A549 (cell line): Measurements from ENCODE around the gene ADAMTS4. TPM values are rescaled to one million over a fixed set of nuclear protein-coding genes. Genes with fewer than 3 reads are reported as not detected.

Source experiments
- ATAC-seq, 2 experiments: fragments of 200-7000 bp in 1 of 2; fragments of >200 bp in 1 of 2; cut with Nextera tagmentation in 1 of 2; cut with Tn5 transposase in 1 of 2; 3 replicates each; pipeline versions ENCODE4 v1.8.0 to v1.9.1; 2018 to 2020; ENCODE audit warnings: mild to moderate bottlenecking in 1 of 2, moderate library complexity in 1 of 2
- CTCF ChIA-PET: fragments of 300-600 bp; sonication (Branson Sonifier 250); formaldehyde crosslinking; extraction: SDS; loops from one replicate; lab custom pipeline; 2021; ENCODE audit warnings: antibody characterized with exemption, inconsistent platforms; lab: Yijun Ruan, JAX
- POLR2A ChIA-PET: fragments of 350-600 bp; formaldehyde crosslinking; extraction: SDS; loops from one replicate; lab custom pipeline; 2021; ENCODE audit warnings: antibody characterized with exemption, inconsistent platforms; lab: Yijun Ruan, JAX
- DNase-seq, 2 experiments: peaks; one replicate each; pipeline versions ENCODE4 v3.0.0 to v3.0.0-alpha.2; 2011 to 2016; ENCODE audit warnings: low read depth in 1 of 2, low spot score in 1 of 2
- FAIRE-seq: peaks from 2 replicates; lab custom pipeline; 2011; peaks lifted over from hg19 to GRCh38; lab: Jason Lieb, UNC
- H3K27ac ChIP-seq, 2 experiments: fragments of >200 bp; sonication (Bioruptor Twin); formaldehyde crosslinking; 3 replicates each; pipeline ENCODE4 v1.5.1; 2016 to 2017
- H3K4me1 ChIP-seq: fragments of >200 bp; sonication (Bioruptor Twin); formaldehyde crosslinking; 3 replicates; pipeline ENCODE4 v1.6.1; 2016
- H3K4me2 ChIP-seq: fragments of >200 bp; sonication (Bioruptor Twin); formaldehyde crosslinking; 3 replicates; pipeline ENCODE4 v1.6.1; 2016
- H3K4me3 ChIP-seq: fragments of >200 bp; sonication (Bioruptor Twin); formaldehyde crosslinking; 3 replicates; pipeline ENCODE4 v1.5.1; 2016
- H3K9me3 ChIP-seq: fragments of >200 bp; sonication (Bioruptor Twin); formaldehyde crosslinking; 3 replicates; pipeline ENCODE4 v1.6.1; 2016
- ATOH8 ChIP-seq: fragments of 250-450 bp; sonication (Bioruptor Pico); IDR thresholded peaks from 2 replicates; pipeline ENCODE4 v1.5.0; 2020; ENCODE audit warnings: low read depth, mild to moderate bottlenecking, moderate library complexity
- BCL3 ChIP-seq: fragments of >200 bp; sonication (Bioruptor Twin); formaldehyde crosslinking; IDR thresholded peaks from 3 replicates; pipeline ENCODE4 v1.6.1; 2016
- BHLHE40 ChIP-seq: IDR thresholded peaks from 2 replicates; pipeline ENCODE4 v1.6.1; 2012; ENCODE audit warnings: low read depth, low read length, inconsistent platforms
- CHD4 ChIP-seq: fragments of 200-600 bp; sonication (generic); IDR thresholded peaks from 2 replicates; pipeline ENCODE4 v1.6.1; 2016; ENCODE audit warnings: antibody characterized with exemption, mild to moderate bottlenecking, borderline replicate concordance
- CTCF ChIP-seq: fragments of >200 bp; sonication (Bioruptor Twin); formaldehyde crosslinking; IDR thresholded peaks from 3 replicates; pipeline ENCODE4 v1.5.1; 2016
- EHMT2 ChIP-seq: fragments of 200-600 bp; sonication (generic); IDR thresholded peaks from 2 replicates; pipeline ENCODE4 v1.6.1; 2016; ENCODE audit warnings: antibody characterized with exemption, low read depth, mild to moderate bottlenecking, moderate library complexity
- EP300 ChIP-seq, 2 experiments: fragments of >200 bp; sonication (Bioruptor Twin); formaldehyde crosslinking; IDR thresholded peaks; 2 replicates in 1 of 2; 3 replicates in 1 of 2; pipeline ENCODE4 v1.6.1; 2016 to 2017
- ESRRA ChIP-seq: fragments of 150-350 bp; IDR thresholded peaks from 2 replicates; pipeline ENCODE4 v1.6.1; 2014; ENCODE audit warnings: mild to moderate bottlenecking, low read length, borderline replicate concordance
- GATA3 ChIP-seq: IDR thresholded peaks from 2 replicates; pipeline ENCODE4 v1.6.1; 2012; ENCODE audit warnings: borderline replicate concordance
- HES2 ChIP-seq: fragments of >200 bp; sonication (Bioruptor Twin); formaldehyde crosslinking; IDR thresholded peaks from 2 replicates; pipeline ENCODE4 v1.6.1; 2016
- HEYL ChIP-seq: fragments of 250-450 bp; sonication (Bioruptor Pico); IDR thresholded peaks from 2 replicates; pipeline ENCODE4 v1.8.0; 2021; ENCODE audit warnings: mild to moderate bottlenecking, moderate library complexity
- HOXA7 ChIP-seq: fragments of 250-450 bp; sonication (Bioruptor Pico); IDR thresholded peaks from 2 replicates; pipeline ENCODE4 v1.5.0; 2020; ENCODE audit warnings: mild to moderate bottlenecking, moderate library complexity
- HOXB13 ChIP-seq: fragments of 250-450 bp; sonication (Bioruptor Pico); IDR thresholded peaks from 2 replicates; pipeline ENCODE4 v1.5.0; 2020; ENCODE audit warnings: low read depth, mild to moderate bottlenecking, moderate library complexity
- HOXB5 ChIP-seq: fragments of 250-450 bp; sonication (Bioruptor Pico); IDR thresholded peaks from 2 replicates; pipeline ENCODE4 v1.5.0; 2020; ENCODE audit warnings: mild to moderate bottlenecking, moderate library complexity
- JUN ChIP-seq, 2 experiments: fragments of >200 bp; sonication (Bioruptor Twin); formaldehyde crosslinking; IDR thresholded peaks; 2 replicates in 1 of 2; 3 replicates in 1 of 2; pipeline ENCODE4 v1.6.1; 2016 to 2017
- MAX ChIP-seq: IDR thresholded peaks from 2 replicates; pipeline ENCODE4 v1.6.1; 2012
- NPAS2 ChIP-seq: fragments of 250-450 bp; sonication (Bioruptor Pico); IDR thresholded peaks from 2 replicates; pipeline ENCODE4 v1.8.0; 2022; ENCODE audit warnings: mild to moderate bottlenecking, moderate library complexity, borderline replicate concordance
- POLR2A ChIP-seq: IDR thresholded peaks from 2 replicates; pipeline ENCODE4 v1.6.1; 2012; ENCODE audit warnings: mild to moderate bottlenecking, low read length
- RAD21 ChIP-seq, 2 experiments: fragments of >200 bp in 1 of 2; sonication (Bioruptor Twin) in 1 of 2; formaldehyde crosslinking in 1 of 2; IDR thresholded peaks in 1 of 2; conservative IDR thresholded peaks in 1 of 2; 2 replicates in 1 of 2; 3 replicates in 1 of 2; pipeline ENCODE4 v1.6.1; 2012 to 2018; ENCODE audit warnings: inconsistent platforms in 1 of 2
- RARB ChIP-seq: fragments of 250-450 bp; sonication (Bioruptor Pico); IDR thresholded peaks from 2 replicates; pipeline ENCODE4 v1.8.0; 2021; ENCODE audit warnings: mild to moderate bottlenecking, moderate library complexity
- RFX5 ChIP-seq: fragments of 450-650 bp; IDR thresholded peaks from 2 replicates; pipeline ENCODE4 v1.7.1; 2014; ENCODE audit warnings: antibody characterized with exemption, mild to moderate bottlenecking, moderate library complexity
- SMC3 ChIP-seq: fragments of >200 bp; sonication (Bioruptor Twin); formaldehyde crosslinking; IDR thresholded peaks from 3 replicates; pipeline ENCODE4 v1.6.1; 2018; ENCODE audit warnings: inconsistent platforms
- TFCP2L1 ChIP-seq: fragments of 250-450 bp; sonication (Bioruptor Pico); IDR thresholded peaks from 2 replicates; pipeline ENCODE4 v1.5.0; 2021; ENCODE audit warnings: mild to moderate bottlenecking
- ZC3H11A ChIP-seq: fragments of 450-650 bp; IDR thresholded peaks from 2 replicates; pipeline ENCODE4 v1.6.1; 2014; ENCODE audit warnings: antibody characterized with exemption, mild to moderate bottlenecking
- ZFP36 ChIP-seq: fragments of 450-650 bp; IDR thresholded peaks from 2 replicates; pipeline ENCODE4 v1.6.1; 2014; ENCODE audit warnings: borderline replicate concordance; ENCODE audit not compliant: partially characterized antibody
- ZNF302 ChIP-seq: fragments of 250-450 bp; sonication (Bioruptor Pico); IDR thresholded peaks from 2 replicates; pipeline ENCODE4 v1.9.0; 2021; ENCODE audit warnings: inconsistent platforms, mild to moderate bottlenecking, moderate library complexity
- WGBS: methylation state at CpG from one replicate; pipeline ENCODE4 v1.1.6; 2017; ENCODE audit errors: missing lambda C conversion rate; 5-methylcytosine and 5-hydroxymethylcytosine counted together
- polyA plus RNA-seq, 4 experiments: library from polyadenylated mRNA; depleted of rRNA in 3 of 4; stranded (reverse); fragments of >200 nt; fragmentation: RNase III in 1 of 4; extraction: RNeasy Plus Mini Kit Qiagen cat#74134 plus additional on column Dnase treatment in 1 of 4; gene quantifications; 2 replicates in 3 of 4; 3 replicates in 1 of 4; pipeline ENCODE4 v1.2.3, GENCODE V29; 2011 to 2017

ADAMTS4 gene
- polyA plus RNA-seq, 2 of the 4 experiments (the other 2 are of a cell fraction) = not detected

GRCh38 chr1:161180639-161181038 is 18.2 kb downstream of the ADAMTS4 start:
- no peak overlapping the region for H3K4me3 ChIP-seq
- no peak overlapping the region for H3K27ac ChIP-seq
- CTCF ChIA-PET = interaction anchor here (0.6 to 5.5 kb wide), 10 partner anchors 10 to 346 kb away, joined by 3 to 49 read pairs (median 4); partner anchors contain the start of genes ADAMTS4 and PPOX
- peak in 1 of 2 experiments; percentile 33 for DNase-seq
- FAIRE-seq = no peak
- no peak overlapping the region for H3K4me2 ChIP-seq
- TF ChIP-seq BHLHE40 (no peak), CTCF (peak; percentile 43), RAD21 (conservative IDR thresholded peaks at IDR 0.05 in 1 of 2, IDR thresholded peaks at IDR 0.05 in 1 of 2) (peak; percentile 25 to 45; a peak in 2 of 5 replicates), SMC3 (peak; percentile 17; the same call in 1 of the 3 replicates), BCL3 (no peak)
- TF ChIP-seq, all 56 proteins: peak for 3
- H3K9me3 ChIP-seq = no peaks in the 10 kb centered on the region
- ATAC-seq = no peak
- H3K4me1 ChIP-seq = peaks cover 23% of the 10 kb centered on the region
- POLR2A ChIA-PET = no interaction called here
- 17% methylated on average over 1 of the region's 1 CpG for WGBS

- TF ChIP-seq NPAS2 (CRISPR knock-in tag) (no peak), POLR2A (no peak), HES2 (no peak), TFCP2L1 (CRISPR knock-in tag) (no peak), JUN (IDR thresholded peaks at IDR 0.05) (no peak), HOXB5 (CRISPR knock-in tag) (no peak), HEYL (CRISPR knock-in tag) (no peak)
- H3K4me3 ChIP-seq = no peak overlapping the region
- 85% methylated on average over 3 of the region's 3 CpGs for WGBS
- peaks cover 23% of the 10 kb centered on the region for H3K4me1 ChIP-seq
- ATAC-seq (no peak), FAIRE-seq (no peak), DNase-seq (no peak)
- CTCF ChIA-PET = interaction anchor here (0.7 to 5.5 kb wide), 5 partner anchors 11 to 208 kb away, joined by 3 to 49 read pairs (median 3); partner anchors contain the start of gene PPOX
- H3K4me2 ChIP-seq = no peak overlapping the region
- no peaks in the 10 kb centered on the region for H3K9me3 ChIP-seq
- POLR2A ChIA-PET = no interaction called here
- no peak overlapping the region for H3K27ac ChIP-seq
Measured at GRCh38 chr1:161179698-161180097, 19.2 kb downstream of the ADAMTS4 start.

- no peak for FAIRE-seq
- TF ChIP-seq NPAS2 (CRISPR knock-in tag) (no peak), HOXB5 (CRISPR knock-in tag) (no peak), EP300 (IDR thresholded peaks at IDR 0.05) (no peak), ATOH8 (CRISPR knock-in tag) (no peak), RARB (CRISPR knock-in tag) (no peak), ZC3H11A (no peak), RFX5 (no peak), JUN (IDR thresholded peaks at IDR 0.05) (no peak), GATA3 (no peak), POLR2A (no peak), BCL3 (no peak), HOXA7 (CRISPR knock-in tag) (no peak), CHD4 (no peak), ZFP36 (no peak), ZNF302 (CRISPR knock-in tag) (no peak), EHMT2 (no peak), ESRRA (no peak), MAX (no peak), HOXB13 (CRISPR knock-in tag) (no peak)
- Histone ChIP-seq H3K4me1 (peaks cover 22% of the 10 kb centered on the region), H3K9me3 (no peaks in the 10 kb centered on the region), H3K27ac (peak overlapping the region; percentile 83 to 91), H3K4me2 (peak overlapping the region; percentile 93), H3K4me3 (peak overlapping the region; percentile 63)
- POLR2A ChIA-PET = interaction anchor here (1.5 to 2.2 kb wide), 2 partner anchors 9 to 12 kb away, joined by 3 to 25 read pairs; partner anchors contain the start of gene PPOX
- 90% methylated on average over 9 of the region's 9 CpGs for WGBS
- ATAC-seq = no peak
- no peak for DNase-seq
- CTCF ChIA-PET = interaction anchor here (0.7 to 2.1 kb wide), 2 partner anchors 13 to 16 kb away, joined by 3 to 4 read pairs; no protein-coding TSS in a partner anchor
Measured at GRCh38 chr1:161177936-161178244, 21.0 kb downstream of the ADAMTS4 start.
